ENCODE results near the gene SAP130.

SAP130 gene

GRCh38 chr2:128043041-128043440, 15.2 kb upstream of the SAP130 start:
- H3K9ac ChIP-seq (ENCODE audit: low read depth in 1 of 2, low read length in 2 of 2) = no peak overlapping the region
- H3K27me3 ChIP-seq (ENCODE audit: control insufficient read depth in 2 of 2, insufficient read depth in 2 of 2, low read length in 2 of 2) = no peaks in the 10 kb centered on the region
- no peaks in the 10 kb centered on the region for H3K36me3 ChIP-seq (ENCODE audit: control insufficient read depth in 2 of 2, insufficient read depth in 2 of 2, low read length in 2 of 2)
- no peaks in the 10 kb centered on the region for H3K4me1 ChIP-seq (ENCODE audit: control insufficient read depth in 2 of 2, insufficient read depth in 2 of 2, low read length in 2 of 2)
- no peak overlapping the region for H3K27ac ChIP-seq (ENCODE audit: low read depth in 2 of 2, low read length in 2 of 2)
- H3K9me3 ChIP-seq (ENCODE audit: control insufficient read depth in 2 of 2, low read length in 2 of 2) = peaks cover 3 to 9% of the 10 kb centered on the region in 2 donors
- H3K4me3 ChIP-seq (ENCODE audit: low read length in 2 of 2) = no peak overlapping the region

GRCh38 chr2:128041561-128041960, 13.7 kb upstream of the SAP130 start:
- Histone ChIP-seq H3K4me1 (ENCODE audit: control insufficient read depth in 2 of 2, insufficient read depth in 2 of 2, low read length in 2 of 2) (no peaks in the 10 kb centered on the region), H3K27me3 (ENCODE audit: control insufficient read depth in 2 of 2, insufficient read depth in 2 of 2, low read length in 2 of 2) (no peaks in the 10 kb centered on the region), H3K9ac (ENCODE audit: low read depth in 1 of 2, low read length in 2 of 2) (no peak overlapping the region), H3K9me3 (ENCODE audit: control insufficient read depth in 2 of 2, low read length in 2 of 2) (peaks cover 6 to 19% of the 10 kb centered on the region in 2 donors), H3K4me3 (ENCODE audit: low read length in 2 of 2) (no peak overlapping the region), H3K27ac (ENCODE audit: low read depth in 2 of 2, low read length in 2 of 2) (no peak overlapping the region), H3K36me3 (ENCODE audit: control insufficient read depth in 2 of 2, insufficient read depth in 2 of 2, low read length in 2 of 2) (no peaks in the 10 kb centered on the region)

- no peaks in the 10 kb centered on the region for H3K27me3 ChIP-seq (ENCODE audit: control insufficient read depth in 2 of 2, insufficient read depth in 2 of 2, low read length in 2 of 2)
- H3K4me3 ChIP-seq (ENCODE audit: low read length in 2 of 2) = no peak overlapping the region
- H3K9ac ChIP-seq (ENCODE audit: low read depth in 1 of 2, low read length in 2 of 2) = no peak overlapping the region
- H3K36me3 ChIP-seq (ENCODE audit: control insufficient read depth in 2 of 2, insufficient read depth in 2 of 2, low read length in 2 of 2) = no peaks in the 10 kb centered on the region
- no peaks in the 10 kb centered on the region for H3K4me1 ChIP-seq (ENCODE audit: control insufficient read depth in 2 of 2, insufficient read depth in 2 of 2, low read length in 2 of 2)
- peaks cover 6 to 20% of the 10 kb centered on the region in 2 donors for H3K9me3 ChIP-seq (ENCODE audit: control insufficient read depth in 2 of 2, low read length in 2 of 2)
- H3K27ac ChIP-seq (ENCODE audit: low read depth in 2 of 2, low read length in 2 of 2) = no peak overlapping the region
These were observed 12.4 kb upstream of the SAP130 start for GRCh38 chr2:128040166-128040771.

- Histone ChIP-seq H3K4me3 (ENCODE audit: low read length in 2 of 2) (no peak overlapping the region), H3K9me3 (ENCODE audit: control insufficient read depth in 2 of 2, low read length in 2 of 2) (peaks cover 6 to 20% of the 10 kb centered on the region in 2 donors), H3K4me1 (ENCODE audit: control insufficient read depth in 2 of 2, insufficient read depth in 2 of 2, low read length in 2 of 2) (no peaks in the 10 kb centered on the region), H3K9ac (ENCODE audit: low read depth in 1 of 2, low read length in 2 of 2) (no peak overlapping the region), H3K36me3 (ENCODE audit: control insufficient read depth in 2 of 2, insufficient read depth in 2 of 2, low read length in 2 of 2) (no peaks in the 10 kb centered on the region), H3K27me3 (ENCODE audit: control insufficient read depth in 2 of 2, insufficient read depth in 2 of 2, low read length in 2 of 2) (no peaks in the 10 kb centered on the region), H3K27ac (ENCODE audit: low read depth in 2 of 2, low read length in 2 of 2) (no peak overlapping the region)
These were observed 11.7 kb upstream of the SAP130 start for GRCh38 chr2:128039535-128039934.

- Histone ChIP-seq H3K27me3 (ENCODE audit: control insufficient read depth in 2 of 2, insufficient read depth in 2 of 2, low read length in 2 of 2) (no peaks in the 10 kb centered on the region), H3K9me3 (ENCODE audit: control insufficient read depth in 2 of 2, low read length in 2 of 2) (peaks cover 4 to 20% of the 10 kb centered on the region in 2 donors), H3K4me1 (ENCODE audit: control insufficient read depth in 2 of 2, insufficient read depth in 2 of 2, low read length in 2 of 2) (no peaks in the 10 kb centered on the region), H3K36me3 (ENCODE audit: control insufficient read depth in 2 of 2, insufficient read depth in 2 of 2, low read length in 2 of 2) (no peaks in the 10 kb centered on the region), H3K9ac (ENCODE audit: low read depth in 1 of 2, low read length in 2 of 2) (no peak overlapping the region), H3K27ac (ENCODE audit: low read depth in 2 of 2, low read length in 2 of 2) (no peak overlapping the region), H3K4me3 (ENCODE audit: low read length in 2 of 2) (no peak overlapping the region)
These were observed 10.6 kb upstream of the SAP130 start for GRCh38 chr2:128038411-128038810.

- H3K9me3 ChIP-seq (ENCODE audit: control insufficient read depth in 2 of 2, low read length in 2 of 2) = peaks cover 4 to 13% of the 10 kb centered on the region in 2 donors
- H3K36me3 ChIP-seq (ENCODE audit: control insufficient read depth in 2 of 2, insufficient read depth in 2 of 2, low read length in 2 of 2) = no peaks in the 10 kb centered on the region
- no peaks in the 10 kb centered on the region for H3K4me1 ChIP-seq (ENCODE audit: control insufficient read depth in 2 of 2, insufficient read depth in 2 of 2, low read length in 2 of 2)
- H3K27ac ChIP-seq (ENCODE audit: low read depth in 2 of 2, low read length in 2 of 2) = no peak overlapping the region
- H3K9ac ChIP-seq (ENCODE audit: low read depth in 1 of 2, low read length in 2 of 2) = no peak overlapping the region
- H3K4me3 ChIP-seq (ENCODE audit: low read length in 2 of 2) = no peak overlapping the region
- no peaks in the 10 kb centered on the region for H3K27me3 ChIP-seq (ENCODE audit: control insufficient read depth in 2 of 2, insufficient read depth in 2 of 2, low read length in 2 of 2)
These were observed 9.8 kb upstream of the SAP130 start for GRCh38 chr2:128037649-128038048.

- peaks cover 4 to 15% of the 10 kb centered on the region in 2 donors for H3K9me3 ChIP-seq (ENCODE audit: control insufficient read depth in 2 of 2, low read length in 2 of 2)
- H3K4me1 ChIP-seq (ENCODE audit: control insufficient read depth in 2 of 2, insufficient read depth in 2 of 2, low read length in 2 of 2) = no peaks in the 10 kb centered on the region
- H3K27me3 ChIP-seq (ENCODE audit: control insufficient read depth in 2 of 2, insufficient read depth in 2 of 2, low read length in 2 of 2) = no peaks in the 10 kb centered on the region
- H3K9ac ChIP-seq (ENCODE audit: low read depth in 1 of 2, low read length in 2 of 2) = no peak overlapping the region
- H3K4me3 ChIP-seq (ENCODE audit: low read length in 2 of 2) = no peak overlapping the region
- no peak overlapping the region for H3K27ac ChIP-seq (ENCODE audit: low read depth in 2 of 2, low read length in 2 of 2)
- H3K36me3 ChIP-seq (ENCODE audit: control insufficient read depth in 2 of 2, insufficient read depth in 2 of 2, low read length in 2 of 2) = no peaks in the 10 kb centered on the region
These were observed 9.1 kb upstream of the SAP130 start for GRCh38 chr2:128036748-128037607.

GRCh38 chr2:128032092-128032491, 4.2 kb upstream of the SAP130 start:
- Histone ChIP-seq H3K27me3 (ENCODE audit: control insufficient read depth in 2 of 2, insufficient read depth in 2 of 2, low read length in 2 of 2) (no peaks in the 10 kb centered on the region), H3K27ac (ENCODE audit: low read depth in 2 of 2, low read length in 2 of 2) (no peak overlapping the region), H3K4me3 (ENCODE audit: low read length in 2 of 2) (no peak overlapping the region), H3K4me1 (ENCODE audit: control insufficient read depth in 2 of 2, insufficient read depth in 2 of 2, low read length in 2 of 2) (peaks cover 0 to 6% of the 10 kb centered on the region in 2 donors), H3K9ac (ENCODE audit: low read depth in 1 of 2, low read length in 2 of 2) (no peak overlapping the region), H3K36me3 (ENCODE audit: control insufficient read depth in 2 of 2, insufficient read depth in 2 of 2, low read length in 2 of 2) (no peaks in the 10 kb centered on the region), H3K9me3 (ENCODE audit: control insufficient read depth in 2 of 2, low read length in 2 of 2) (peaks cover 2 to 9% of the 10 kb centered on the region in 2 donors)

GRCh38 chr2:128028668-128029054, 802 bp upstream of the SAP130 start:
- no peaks in the 10 kb centered on the region for H3K36me3 ChIP-seq (ENCODE audit: control insufficient read depth in 2 of 2, insufficient read depth in 2 of 2, low read length in 2 of 2)
- peaks cover 5 to 13% of the 10 kb centered on the region in 2 donors for H3K4me1 ChIP-seq (ENCODE audit: control insufficient read depth in 2 of 2, insufficient read depth in 2 of 2, low read length in 2 of 2)
- peaks cover 0 to 4% of the 10 kb centered on the region in 2 donors for H3K9me3 ChIP-seq (ENCODE audit: control insufficient read depth in 2 of 2, low read length in 2 of 2)
- peak overlapping the region; percentile 69 to 87 for H3K9ac ChIP-seq (ENCODE audit: low read depth in 1 of 2, low read length in 2 of 2)
- H3K4me3 ChIP-seq (ENCODE audit: low read length in 2 of 2) = peak overlapping the region; percentile 87 to 94
- H3K27ac ChIP-seq (ENCODE audit: low read depth in 2 of 2, low read length in 2 of 2) = peak overlapping the region; percentile 94 to 95
- no peaks in the 10 kb centered on the region for H3K27me3 ChIP-seq (ENCODE audit: control insufficient read depth in 2 of 2, insufficient read depth in 2 of 2, low read length in 2 of 2)

- peaks cover 0 to 4% of the 10 kb centered on the region in 2 donors for H3K9me3 ChIP-seq (ENCODE audit: control insufficient read depth in 2 of 2, low read length in 2 of 2)
- H3K27ac ChIP-seq (ENCODE audit: low read depth in 2 of 2, low read length in 2 of 2) = peak overlapping the region; percentile 94 to 95
- H3K4me1 ChIP-seq (ENCODE audit: control insufficient read depth in 2 of 2, insufficient read depth in 2 of 2, low read length in 2 of 2) = peaks cover 5 to 13% of the 10 kb centered on the region in 2 donors
- peaks cover 0 to 2% of the 10 kb centered on the region in 2 donors for H3K36me3 ChIP-seq (ENCODE audit: control insufficient read depth in 2 of 2, insufficient read depth in 2 of 2, low read length in 2 of 2)
- H3K9ac ChIP-seq (ENCODE audit: low read depth in 1 of 2, low read length in 2 of 2) = peak overlapping the region; percentile 63 to 87
- H3K4me3 ChIP-seq (ENCODE audit: low read length in 2 of 2) = peak overlapping the region; percentile 87 to 94
- H3K27me3 ChIP-seq (ENCODE audit: control insufficient read depth in 2 of 2, insufficient read depth in 2 of 2, low read length in 2 of 2) = no peaks in the 10 kb centered on the region
These were observed 520 bp downstream of the SAP130 start for GRCh38 chr2:128027278-128027800.
